SK-N-SH (cell line): ENCODE results near the gene ASXL2.

Experiments
- CTCF ChIP-seq: fragments of 200-600 bp; sonication (generic); IDR thresholded peaks from 2 replicates; pipeline ENCODE4 v1.6.1; 2017; ENCODE audit warnings: antibody characterized with exemption, mild to moderate bottlenecking, moderate library complexity
- EP300 ChIP-seq, 2 experiments: IDR thresholded peaks; 2 replicates each; pipeline versions ENCODE4 v1.4.0 to v1.6.1; 2012; ENCODE audit warnings: borderline replicate concordance in 1 of 2, low read depth in 1 of 2, low read length in 1 of 2
- FOXM1 ChIP-seq: IDR thresholded peaks from 2 replicates; pipeline ENCODE4 v1.4.0; 2012; ENCODE audit warnings: low read depth, mild to moderate bottlenecking
- NFIC ChIP-seq: IDR thresholded peaks from 2 replicates; pipeline ENCODE4 v1.4.0; 2012; ENCODE audit warnings: borderline replicate concordance
- POLR2AphosphoS5 ChIP-seq: IDR thresholded peaks from 2 replicates; pipeline ENCODE4 v1.6.1; 2012; ENCODE audit warnings: low read depth, low read length
- RFX5 ChIP-seq: IDR thresholded peaks from 2 replicates; pipeline ENCODE4 v1.6.1; 2012; ENCODE audit warnings: mild to moderate bottlenecking, improper control_type of control experiment, low read length
- TEAD4 ChIP-seq: IDR thresholded peaks from 2 replicates; pipeline ENCODE4 v1.4.0; 2012; ENCODE audit warnings: mild to moderate bottlenecking, borderline replicate concordance; ENCODE audit not compliant: insufficient read depth

- TF ChIP-seq CTCF (no peak), POLR2AphosphoS5 (no peak), NFIC (no peak), EP300 (IDR thresholded peaks at IDR 0.05; ENCODE audit: borderline replicate concordance in 1 of 2, low read depth in 1 of 2, low read length in 1 of 2) (no peak), FOXM1 (no peak), TEAD4 (no peak), RFX5 (no peak)
Observed at GRCh38 chr2:25742501-25742900, 135.8 kb downstream of the ASXL2 start.
